NCI-H128 (cell line): ENCODE results near the gene SLCO4A1.

Source experiments
- DNase-seq: peaks from one replicate; lab custom pipeline; 2025; ENCODE audit not compliant: unreplicated experiment; lab: John Stamatoyannopoulos, UW

SLCO4A1 gene

GRCh38 chr20:62651285-62652021 is 9.2 kb downstream of the SLCO4A1 start:
- no peak for DNase-seq

GRCh38 chr20:62652041-62652893 is 10.0 kb downstream of the SLCO4A1 start:
- no peak for DNase-seq

GRCh38 chr20:62652894-62653305 is 10.6 kb downstream of the SLCO4A1 start:
- DNase-seq, result no peak

GRCh38 chr20:62653373-62653772 is 11.1 kb downstream of the SLCO4A1 start:
- no peak for DNase-seq

GRCh38 chr20:62653951-62654685 is 11.8 kb downstream of the SLCO4A1 start:
- DNase-seq, result no peak

GRCh38 chr20:62655282-62656196 is 13.2 kb downstream of the SLCO4A1 start:
- DNase-seq, result no peak

GRCh38 chr20:62656197-62656918 is 14.1 kb downstream of the SLCO4A1 start:
- no peak for DNase-seq

GRCh38 chr20:62656919-62657588 is 14.8 kb downstream of the SLCO4A1 start:
- no peak for DNase-seq

- no peak for DNase-seq
Measured at GRCh38 chr20:62657589-62657942, 15.3 kb downstream of the SLCO4A1 start.

GRCh38 chr20:62657956-62658355 is 15.7 kb downstream of the SLCO4A1 start:
- no peak for DNase-seq

GRCh38 chr20:62658593-62659178 is 16.4 kb downstream of the SLCO4A1 start:
- no peak for DNase-seq

- DNase-seq, result no peak
Measured at GRCh38 chr20:62659488-62660239, 17.4 kb downstream of the SLCO4A1 start.

GRCh38 chr20:62660240-62660615 is 17.9 kb downstream of the SLCO4A1 start:
- no peak for DNase-seq

- no peak for DNase-seq
Measured at GRCh38 chr20:62660768-62661167, 18.5 kb downstream of the SLCO4A1 start.

- no peak for DNase-seq
Measured at GRCh38 chr20:62661647-62662046, 19.3 kb downstream of the SLCO4A1 start.

- DNase-seq, result no peak
Measured at GRCh38 chr20:62662422-62662821, 20.1 kb downstream of the SLCO4A1 start.

- DNase-seq, result no peak
Measured at GRCh38 chr20:62663145-62664018, 21.1 kb downstream of the SLCO4A1 start.
